ENCODE results near the gene ZEB2.

ZEB2 gene

DNA sequence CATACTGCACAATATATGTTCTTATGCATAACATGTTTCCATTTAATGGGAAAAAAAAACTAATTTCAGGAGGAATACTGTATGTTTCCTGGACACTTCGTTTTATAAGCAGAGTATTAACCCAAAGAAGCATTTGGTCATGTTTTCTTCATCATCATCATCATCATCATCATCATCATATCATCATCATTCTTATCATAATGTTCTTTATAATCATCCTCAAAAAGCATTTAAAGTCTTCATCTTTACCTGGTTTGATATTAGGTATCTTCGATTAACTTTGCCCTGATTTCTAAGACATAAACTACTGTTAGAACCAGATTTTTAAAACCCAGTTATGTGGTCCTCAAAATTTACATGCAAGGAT, 47.9 kb downstream of the ZEB2 start:
- no peaks in the 10 kb centered on the region for H3K27me3 ChIP-seq (ENCODE audit: insufficient read depth, low read depth)
- peak overlapping the region; percentile 59 for H3K4me2 ChIP-seq
- peaks cover 71% of the 10 kb centered on the region for H3K4me1 ChIP-seq (ENCODE audit: low read depth, poor library complexity, severe bottlenecking)
- H3K4me3 ChIP-seq (IDR thresholded peaks at IDR 0.05; ENCODE audit: insufficient read depth, low read depth, low read length): no peak overlapping the region
- no peaks in the 10 kb centered on the region for H3K36me3 ChIP-seq (ENCODE audit: insufficient read depth)
- no peaks in the 10 kb centered on the region for H3K79me2 ChIP-seq (ENCODE audit: insufficient read depth, low read depth)
- no peak overlapping the region for H3K9ac ChIP-seq
- no peak overlapping the region for H2AFZ ChIP-seq (ENCODE audit: low read depth)
- no peaks in the 10 kb centered on the region for H4K20me1 ChIP-seq (ENCODE audit: insufficient read depth)
- TF ChIP-seq, protein P1, sequence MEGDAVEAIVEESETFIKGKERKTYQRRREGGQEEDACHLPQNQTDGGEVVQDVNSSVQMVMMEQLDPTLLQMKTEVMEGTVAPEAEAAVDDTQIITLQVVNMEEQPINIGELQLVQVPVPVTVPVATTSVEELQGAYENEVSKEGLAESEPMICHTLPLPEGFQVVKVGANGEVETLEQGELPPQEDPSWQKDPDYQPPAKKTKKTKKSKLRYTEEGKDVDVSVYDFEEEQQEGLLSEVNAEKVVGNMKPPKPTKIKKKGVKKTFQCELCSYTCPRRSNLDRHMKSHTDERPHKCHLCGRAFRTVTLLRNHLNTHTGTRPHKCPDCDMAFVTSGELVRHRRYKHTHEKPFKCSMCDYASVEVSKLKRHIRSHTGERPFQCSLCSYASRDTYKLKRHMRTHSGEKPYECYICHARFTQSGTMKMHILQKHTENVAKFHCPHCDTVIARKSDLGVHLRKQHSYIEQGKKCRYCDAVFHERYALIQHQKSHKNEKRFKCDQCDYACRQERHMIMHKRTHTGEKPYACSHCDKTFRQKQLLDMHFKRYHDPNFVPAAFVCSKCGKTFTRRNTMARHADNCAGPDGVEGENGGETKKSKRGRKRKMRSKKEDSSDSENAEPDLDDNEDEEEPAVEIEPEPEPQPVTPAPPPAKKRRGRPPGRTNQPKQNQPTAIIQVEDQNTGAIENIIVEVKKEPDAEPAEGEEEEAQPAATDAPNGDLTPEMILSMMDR (conservative IDR thresholded peaks at IDR 0.05; ENCODE audit: low read depth, low read length): no peak
- 0 out of 2 replicates have a peak overlapping the region, but pooled peaks have one; percentile 47 for H3K27ac ChIP-seq

DNA sequence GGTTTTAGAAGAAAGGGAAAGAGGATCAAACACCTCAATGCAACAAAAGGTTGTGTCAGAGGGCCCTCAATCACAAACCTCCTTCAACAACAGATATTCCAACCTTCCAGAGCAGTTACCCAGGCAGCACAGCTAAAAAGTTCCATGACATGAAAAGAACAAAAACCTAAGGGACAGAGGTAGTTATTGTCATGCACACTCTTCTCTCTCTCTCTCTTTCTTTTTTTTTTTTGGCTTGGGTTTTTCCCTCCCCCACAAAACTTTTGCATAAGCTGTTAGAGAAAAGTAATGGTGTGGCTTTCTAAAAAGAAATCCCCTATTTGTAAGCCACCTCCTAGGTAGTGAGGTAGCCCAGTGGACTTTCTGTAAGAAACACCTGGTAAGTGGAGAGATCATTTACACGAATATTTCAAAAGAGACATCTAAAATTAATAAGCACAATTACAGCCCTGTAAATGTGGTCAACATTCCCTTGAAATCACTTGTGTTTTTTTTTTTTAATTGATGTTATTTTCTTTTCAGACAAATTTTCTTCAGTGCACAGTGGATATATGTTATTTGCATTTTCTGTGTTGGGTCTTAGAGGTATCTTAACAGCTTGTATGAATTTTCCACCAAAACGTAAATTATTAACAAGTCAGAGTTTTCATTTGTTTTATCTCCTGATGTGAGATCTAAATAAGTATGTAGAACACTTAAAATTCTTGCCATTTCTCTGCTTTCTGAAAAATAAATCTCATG, 48.4 kb downstream of the ZEB2 start:
- TF ChIP-seq, protein P1 (conservative IDR thresholded peaks at IDR 0.05; ENCODE audit: low read depth, low read length): no peak
- no peak overlapping the region for H3K9ac ChIP-seq

DNA sequence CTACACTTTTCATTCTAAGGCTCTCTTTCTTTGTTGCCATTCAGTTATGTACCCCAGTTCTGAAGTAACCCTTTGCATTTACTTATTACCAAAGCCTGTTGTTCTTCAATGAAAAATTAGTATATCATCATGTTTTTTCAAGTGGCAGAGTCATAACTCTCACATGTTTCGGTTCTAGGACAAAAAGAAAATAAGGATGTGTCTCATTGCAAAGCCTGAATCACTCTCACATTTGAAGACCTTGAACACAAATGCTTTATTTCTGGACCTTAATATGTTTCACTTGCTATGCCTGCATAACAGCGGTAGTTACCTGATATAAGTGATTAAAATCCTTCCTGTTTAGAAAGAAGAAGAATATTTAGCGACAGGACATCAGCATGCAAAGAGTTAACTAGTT, 49.1 kb downstream of the ZEB2 start:
- Histone ChIP-seq H3K9ac (no peak overlapping the region), H3K27me3 (ENCODE audit: insufficient read depth, low read depth) (no peaks in the 10 kb centered on the region), H3K27ac (peak overlapping the region; percentile 47), H3K4me2 (peak overlapping the region; percentile 59), H2AFZ (ENCODE audit: low read depth) (no peak overlapping the region), H3K4me3 (IDR thresholded peaks at IDR 0.05; ENCODE audit: insufficient read depth, low read depth, low read length) (no peak overlapping the region), H3K4me1 (ENCODE audit: low read depth, poor library complexity, severe bottlenecking) (peaks cover 62% of the 10 kb centered on the region), H3K36me3 (ENCODE audit: insufficient read depth) (no peaks in the 10 kb centered on the region), H3K79me2 (ENCODE audit: insufficient read depth, low read depth) (no peaks in the 10 kb centered on the region), H4K20me1 (ENCODE audit: insufficient read depth) (no peaks in the 10 kb centered on the region)
- TF ChIP-seq, protein P1 (conservative IDR thresholded peaks at IDR 0.05; ENCODE audit: low read depth, low read length): no peak

More for the DNA sequence above, 48.4 kb downstream of the ZEB2 start:
- Histone ChIP-seq H3K4me1 (ENCODE audit: low read depth, poor library complexity, severe bottlenecking) (peaks cover 69% of the 10 kb centered on the region), H3K27ac (peak overlapping the region; percentile 47), H3K4me2 (peak overlapping the region; percentile 59), H4K20me1 (ENCODE audit: insufficient read depth) (no peaks in the 10 kb centered on the region), H3K79me2 (ENCODE audit: insufficient read depth, low read depth) (no peaks in the 10 kb centered on the region), H2AFZ (ENCODE audit: low read depth) (no peak overlapping the region), H3K4me3 (IDR thresholded peaks at IDR 0.05; ENCODE audit: insufficient read depth, low read depth, low read length) (no peak overlapping the region), H3K27me3 (ENCODE audit: insufficient read depth, low read depth) (no peaks in the 10 kb centered on the region), H3K36me3 (ENCODE audit: insufficient read depth) (no peaks in the 10 kb centered on the region)

DNA sequence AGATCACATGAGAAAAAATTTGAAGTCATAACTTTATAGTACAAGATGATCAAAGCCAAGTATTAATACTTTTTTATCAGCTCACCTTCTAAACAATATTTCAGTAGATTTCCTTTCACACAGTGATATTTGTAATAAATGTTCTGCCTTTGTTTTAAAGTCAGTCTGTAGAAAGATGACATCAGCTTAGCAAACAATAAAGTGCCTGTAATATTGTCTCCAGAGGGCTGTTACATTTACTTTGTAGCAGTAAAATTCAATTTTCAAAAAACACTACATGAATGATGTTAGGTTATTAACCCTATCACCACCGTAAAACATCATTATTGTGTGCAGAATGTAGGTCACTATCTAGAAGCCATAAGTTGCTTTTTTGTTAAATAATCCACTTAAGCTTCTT, 49.6 kb downstream of the ZEB2 start:
- Histone ChIP-seq H3K9ac (no peak overlapping the region), H3K27ac (no peak overlapping the region), H3K4me2 (peak overlapping the region; percentile 59; the same call in 1 of the 2 replicates), H3K36me3 (ENCODE audit: insufficient read depth) (no peaks in the 10 kb centered on the region), H3K79me2 (ENCODE audit: insufficient read depth, low read depth) (no peaks in the 10 kb centered on the region), H3K4me3 (IDR thresholded peaks at IDR 0.05; ENCODE audit: insufficient read depth, low read depth, low read length) (no peak overlapping the region), H4K20me1 (ENCODE audit: insufficient read depth) (no peaks in the 10 kb centered on the region), H3K27me3 (ENCODE audit: insufficient read depth, low read depth) (no peaks in the 10 kb centered on the region), H2AFZ (ENCODE audit: low read depth) (no peak overlapping the region), H3K4me1 (ENCODE audit: low read depth, poor library complexity, severe bottlenecking) (peaks cover 58% of the 10 kb centered on the region)
- TF ChIP-seq, protein P1 (conservative IDR thresholded peaks at IDR 0.05; ENCODE audit: low read depth, low read length): no peak

Data from KMS-11 (cell line).